NCI-H226 (cell line): Measurements from ENCODE around the gene UBE2D4.
A peak's percentile ranks its signal among the peaks of the same experiment; 100 is the strongest.
"Not testable (repeated sequence)": the region's sequence is repeated elsewhere in the genome, so short reads cannot be mapped to it uniquely, and the experiment has no call there.

ENCODE experiments used
- DNase-seq: peaks from one replicate; pipeline ENCODE4 v3.0.0-alpha.2; 2015

The UBE2D4 gene

DNA sequence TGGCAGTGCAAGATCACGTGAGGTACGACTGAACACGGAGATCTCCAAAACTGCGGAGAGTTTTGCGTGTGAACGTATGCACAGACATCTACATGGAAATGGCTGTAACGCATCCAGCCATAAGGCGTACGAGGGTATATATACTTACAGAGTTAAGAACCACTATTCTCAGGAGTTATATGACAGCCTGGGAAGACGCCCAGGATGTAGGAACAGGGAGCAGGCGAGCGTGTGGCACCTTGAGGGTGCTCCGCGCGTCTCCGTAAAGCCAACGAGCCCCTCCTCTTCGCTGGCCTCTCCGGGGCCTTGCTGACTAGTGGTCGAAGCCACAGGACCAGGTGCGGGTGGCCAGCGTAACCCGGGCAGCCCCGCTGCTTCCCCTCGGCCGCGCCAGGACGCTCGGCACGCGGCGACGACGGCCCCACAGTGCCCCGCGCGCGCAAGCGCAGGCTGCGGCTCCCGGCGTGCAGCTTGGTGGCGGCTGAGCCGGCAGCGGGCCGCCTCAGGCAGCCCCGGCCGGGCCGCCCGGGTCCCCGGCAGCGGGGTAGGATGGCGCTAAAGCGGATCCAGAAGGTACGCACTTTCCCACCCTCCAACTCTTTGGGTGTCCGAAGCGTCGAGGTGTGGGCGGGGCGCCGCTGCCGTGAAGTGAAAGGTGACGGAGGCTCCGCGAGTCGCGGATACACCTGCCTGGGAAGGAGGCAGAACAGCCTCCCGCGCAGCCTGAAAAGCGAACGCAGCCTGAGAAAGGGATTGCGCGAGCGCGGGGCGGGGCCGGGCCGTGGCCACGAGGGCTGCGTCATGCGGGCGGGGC is at the start of gene UBE2D4:
TSS of gene UBE2D4 (plus strand) at position 453 of the 814 bp plus-strand sequence. CDS start at position 550, 97 bp downstream.
- peak; percentile 86 for DNase-seq

DNA sequence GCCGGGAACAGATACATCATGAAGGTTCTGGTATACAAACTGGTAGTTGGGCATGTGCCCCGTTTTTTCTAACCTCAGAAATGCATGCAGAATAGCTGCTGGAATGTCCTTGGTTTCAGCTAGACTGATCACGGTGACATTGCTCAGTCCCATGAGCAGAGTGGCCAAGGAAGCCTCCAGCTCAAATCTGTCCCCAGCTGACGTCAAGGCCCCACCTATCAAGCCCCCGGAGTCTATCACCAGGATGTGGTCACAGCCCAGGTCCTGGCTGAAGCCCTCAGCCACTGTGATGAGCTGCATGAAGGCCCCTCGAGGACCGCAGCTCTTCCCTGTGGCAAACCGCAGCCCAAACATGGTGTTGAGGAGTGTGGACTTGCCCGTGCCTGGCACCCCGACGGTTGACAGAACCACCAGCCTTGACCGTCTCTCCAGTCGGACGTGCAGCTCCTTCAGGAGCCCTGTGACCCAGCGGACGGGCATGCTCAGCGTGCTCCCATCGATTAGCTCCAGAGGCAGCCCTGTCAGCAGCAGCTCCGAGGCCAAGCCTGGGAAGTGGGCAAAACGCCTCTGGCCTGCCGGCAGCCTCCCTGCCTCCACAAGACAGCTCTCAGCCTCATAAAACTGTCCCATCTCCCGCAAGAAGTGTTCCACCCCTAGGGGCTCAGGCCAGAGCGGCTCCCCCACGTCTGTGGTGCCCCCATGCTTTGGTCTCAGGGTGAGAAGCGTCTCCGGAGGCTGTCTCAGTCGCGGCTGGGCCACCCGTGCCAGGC is 49.1 kb upstream of the UBE2D4 start:
- no peak for DNase-seq

DNA sequence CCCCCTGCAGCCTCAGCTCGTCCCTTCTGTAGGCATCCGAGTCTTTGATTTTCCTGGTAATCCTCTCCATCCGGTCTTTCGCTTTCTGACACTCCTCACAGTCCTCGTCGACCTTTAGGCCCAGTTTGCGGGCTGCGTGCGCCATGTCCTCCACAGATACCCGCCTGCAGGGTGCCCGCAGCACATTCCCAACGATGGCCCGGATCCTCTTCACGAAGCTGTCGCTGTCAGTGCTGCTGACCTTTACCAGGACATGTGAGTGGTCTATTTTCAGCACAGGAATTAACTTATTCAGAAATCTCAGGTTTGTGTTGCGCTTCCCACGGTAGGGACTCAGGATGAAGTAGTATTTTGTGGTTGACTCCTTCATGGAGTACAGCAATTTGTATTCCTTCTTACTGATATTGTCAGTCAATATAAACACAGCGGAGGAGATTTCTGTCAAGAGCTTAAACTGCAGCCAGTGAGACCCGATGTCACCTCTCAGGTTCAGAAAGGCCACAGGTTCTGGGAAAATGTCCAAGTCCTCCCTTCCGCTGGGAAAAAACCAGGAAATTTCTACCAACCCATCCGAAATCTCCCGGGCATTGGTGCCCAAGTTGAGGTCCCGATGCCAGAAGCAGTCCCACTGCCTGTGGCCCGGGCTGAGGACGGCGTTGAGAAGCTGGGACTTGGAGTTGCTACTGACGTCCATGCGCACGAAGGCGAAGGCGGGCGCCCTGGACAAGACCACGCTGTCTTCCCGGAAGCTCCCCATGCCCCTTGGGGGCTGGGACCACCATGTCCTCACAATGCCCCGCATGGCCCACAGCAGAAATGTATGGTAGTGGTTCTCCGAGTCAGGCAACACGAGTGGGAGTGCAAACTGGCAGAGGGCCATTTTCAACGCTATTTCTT is 48.0 kb upstream of the UBE2D4 start:
- DNase-seq = no peak

DNA sequence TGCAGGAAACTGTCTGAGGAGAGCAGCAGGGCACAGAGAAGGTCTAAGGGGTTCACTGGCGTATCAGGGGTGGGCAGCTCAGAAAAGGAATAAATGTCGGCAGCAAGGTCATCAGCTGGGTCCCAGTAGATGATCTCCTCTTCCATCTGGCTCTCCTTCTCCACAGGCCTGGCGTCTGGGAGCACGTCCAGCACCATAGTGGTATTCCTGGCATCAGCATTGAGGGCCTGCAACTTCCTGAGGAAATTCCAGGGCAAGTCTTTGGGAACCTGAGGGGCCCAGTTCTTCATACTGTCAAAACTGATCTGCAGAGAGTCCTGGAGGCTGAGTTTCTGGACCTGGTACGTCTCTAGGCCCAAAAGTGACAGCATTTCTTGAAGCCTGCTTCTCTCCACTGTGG is 47.4 kb upstream of the UBE2D4 start:
- DNase-seq = peak; percentile 49

DNA sequence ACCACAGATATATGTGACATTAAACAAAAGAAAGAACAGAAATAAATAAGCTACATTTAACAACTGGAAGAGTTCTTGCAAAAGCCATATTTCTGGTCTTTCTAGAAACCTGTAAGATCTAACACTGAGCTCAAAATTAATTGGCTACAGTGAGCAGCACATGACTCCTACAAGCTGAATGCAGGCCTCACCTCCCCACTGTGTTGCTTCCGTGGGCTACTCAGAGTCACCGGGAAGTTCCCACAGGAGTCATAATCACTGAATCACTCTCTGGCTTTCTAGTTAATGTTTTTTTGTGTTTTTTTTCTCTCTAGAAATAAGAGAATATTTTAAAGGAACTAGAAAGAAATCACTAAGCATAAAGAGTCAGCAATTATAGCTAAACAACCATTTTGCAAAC is 46.8 kb upstream of the UBE2D4 start:
- DNase-seq = peak; percentile 33

DNA sequence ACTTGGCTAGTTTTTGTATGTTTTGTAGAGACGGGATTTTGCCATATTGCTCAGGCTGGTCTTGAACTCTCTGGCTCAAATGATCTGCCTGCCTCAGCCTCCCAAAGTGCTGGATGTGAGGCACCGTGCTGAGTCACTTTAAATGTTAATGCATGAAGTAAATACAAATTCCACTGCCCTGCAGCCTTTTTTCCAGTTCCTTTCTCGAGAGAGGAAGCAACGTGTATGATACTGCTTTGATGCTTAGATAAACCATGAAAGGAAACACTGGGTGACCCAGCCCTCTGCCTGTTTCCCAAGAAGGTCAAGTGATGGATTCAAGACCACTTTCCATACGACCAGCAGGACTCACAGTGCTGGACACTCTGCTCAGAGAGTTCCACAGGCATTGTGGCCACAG is 45.6 kb upstream of the UBE2D4 start:
- no peak for DNase-seq

DNA sequence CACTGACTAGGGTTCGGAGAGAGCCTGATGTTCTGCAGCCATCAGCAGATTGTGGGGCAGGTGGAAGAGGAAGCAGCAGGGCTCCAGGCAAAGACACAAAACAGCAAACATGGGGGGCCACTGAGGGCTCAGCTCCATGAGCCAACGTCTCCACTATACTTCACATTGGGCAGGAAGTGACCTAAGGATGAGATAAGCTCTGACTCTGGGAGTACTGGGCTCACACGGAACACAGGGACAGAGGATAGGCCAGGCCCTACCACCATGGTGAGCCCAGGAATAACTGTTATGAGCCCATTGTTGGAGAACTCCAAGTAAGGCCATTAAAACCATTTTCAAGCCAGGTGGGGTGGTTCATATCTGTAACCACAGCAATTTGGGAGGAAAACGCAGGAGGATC is 42.0 kb upstream of the UBE2D4 start:
- peak; percentile 55 for DNase-seq

DNA sequence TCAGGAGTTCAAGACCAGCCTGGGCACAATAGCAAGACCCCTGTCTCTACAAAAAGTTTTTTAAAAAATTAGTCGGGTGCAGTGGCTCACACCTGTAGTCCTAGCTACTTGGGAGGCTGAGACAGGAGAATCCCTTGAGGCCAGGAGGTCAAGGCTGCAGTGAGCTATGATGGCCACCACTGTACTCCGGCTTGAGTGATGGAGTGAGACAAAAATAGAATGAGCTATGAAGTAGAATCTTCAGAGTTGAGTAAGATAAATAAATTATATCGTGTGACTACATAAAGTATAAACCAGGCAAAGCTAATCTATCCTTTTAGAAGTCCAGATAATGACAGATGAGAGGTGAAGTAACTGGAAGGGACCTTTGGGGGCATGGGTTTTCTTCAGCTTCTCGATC is 41.6 kb upstream of the UBE2D4 start:
- DNase-seq = no peak

DNA sequence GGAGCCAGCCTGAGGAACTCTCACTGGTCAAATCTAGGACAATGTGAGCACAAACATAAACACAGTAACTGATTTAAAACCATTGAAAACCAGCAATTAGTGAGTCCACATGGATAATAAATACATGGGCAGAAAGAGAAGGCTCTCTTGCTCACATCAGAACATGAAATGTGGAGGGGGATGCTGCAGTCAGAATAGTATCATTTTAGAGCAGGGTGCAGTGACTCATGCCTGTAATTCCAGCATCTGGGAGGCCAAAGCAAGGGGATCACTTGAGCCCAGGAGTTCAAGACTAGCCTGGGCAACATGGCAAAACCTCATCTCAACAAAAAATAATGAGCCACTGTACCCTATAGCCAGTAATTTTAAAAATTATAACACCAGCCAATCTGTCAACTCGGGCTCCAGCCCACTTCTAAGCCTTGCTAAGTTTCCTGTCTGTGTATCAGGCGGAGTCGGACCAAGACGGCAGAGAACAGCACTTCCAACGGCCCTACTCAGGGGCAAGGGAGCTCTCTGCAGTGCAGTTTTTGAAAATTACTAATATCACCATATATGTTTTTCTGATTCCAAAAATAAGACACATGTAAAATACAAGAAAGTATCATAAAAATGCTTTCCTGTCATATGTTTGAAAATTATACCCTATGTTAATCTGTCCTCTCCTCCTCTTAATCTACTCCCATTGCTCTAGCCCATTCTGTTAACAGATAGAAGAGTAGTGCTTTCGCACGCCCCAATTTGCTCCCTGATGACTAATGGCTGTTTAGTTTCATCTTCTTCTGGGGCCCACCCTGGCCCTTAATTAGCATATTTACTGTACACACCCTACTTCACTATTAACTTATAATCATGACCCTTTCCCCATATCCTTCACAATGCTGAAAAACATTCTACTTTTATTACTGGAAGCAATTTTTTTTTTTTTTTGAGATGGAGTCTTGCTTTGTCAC is 37.0 kb upstream of the UBE2D4 start:
- no peak for DNase-seq

DNA sequence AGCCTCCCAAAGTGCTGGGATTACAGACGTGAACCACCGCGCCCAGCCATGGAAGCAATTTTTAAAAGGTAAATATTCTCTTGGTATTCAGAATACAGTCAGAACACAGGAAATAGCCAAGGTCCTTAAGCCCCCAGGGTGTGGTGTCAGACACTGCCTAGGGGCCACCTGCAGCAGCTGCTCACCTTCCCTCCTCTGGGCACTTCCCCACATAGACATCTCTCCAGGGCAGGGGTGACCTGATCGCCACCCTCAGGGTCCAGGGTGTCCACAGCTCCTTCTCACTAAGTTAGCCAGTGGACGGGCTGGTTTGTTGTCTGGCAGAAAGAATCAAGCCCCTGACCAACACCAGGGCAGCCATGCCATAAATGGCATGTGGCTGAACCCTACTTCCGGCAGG is 35.8 kb upstream of the UBE2D4 start:
- DNase-seq = no peak

DNA sequence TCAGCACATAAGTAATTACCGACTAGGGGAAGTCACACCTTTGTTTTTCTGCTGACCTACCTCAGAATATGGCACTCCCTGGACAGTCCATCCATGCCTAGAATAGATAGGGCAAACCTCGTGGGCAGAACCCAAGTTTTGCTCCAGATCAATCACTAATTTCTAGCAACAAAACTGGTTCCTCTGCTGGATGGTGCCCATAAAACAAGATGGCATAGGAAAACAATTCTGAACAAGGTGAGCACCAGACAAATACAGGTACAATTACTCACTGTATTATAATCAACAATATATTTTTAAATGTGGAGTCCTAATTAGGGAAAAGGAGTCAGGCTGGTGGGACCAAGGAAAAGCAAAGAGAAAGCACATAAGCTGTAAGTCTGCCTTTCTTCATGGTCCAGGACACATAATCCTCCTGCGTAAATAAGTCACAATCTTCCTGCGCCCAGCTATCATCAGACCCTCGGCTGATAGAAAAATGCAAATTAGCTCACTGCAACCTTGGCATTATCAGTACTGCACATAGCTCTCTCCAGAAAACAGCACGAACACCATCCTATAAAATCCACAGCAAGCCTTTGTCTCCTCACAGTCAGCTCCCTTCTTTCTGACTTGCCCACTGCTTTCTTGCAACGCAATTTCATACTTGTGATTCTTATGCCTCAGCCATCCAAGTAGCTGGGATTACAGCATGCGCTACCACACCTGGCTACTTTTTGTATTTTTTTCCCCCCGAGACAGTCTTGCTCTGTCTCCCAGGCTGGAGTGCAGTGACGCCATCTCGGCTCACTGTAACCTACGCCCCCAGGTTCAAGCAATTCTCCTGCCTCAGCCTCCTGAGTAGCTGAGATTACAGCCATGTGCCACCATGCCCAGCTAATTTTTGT is 34.9 kb upstream of the UBE2D4 start:
- no peak for DNase-seq

DNA sequence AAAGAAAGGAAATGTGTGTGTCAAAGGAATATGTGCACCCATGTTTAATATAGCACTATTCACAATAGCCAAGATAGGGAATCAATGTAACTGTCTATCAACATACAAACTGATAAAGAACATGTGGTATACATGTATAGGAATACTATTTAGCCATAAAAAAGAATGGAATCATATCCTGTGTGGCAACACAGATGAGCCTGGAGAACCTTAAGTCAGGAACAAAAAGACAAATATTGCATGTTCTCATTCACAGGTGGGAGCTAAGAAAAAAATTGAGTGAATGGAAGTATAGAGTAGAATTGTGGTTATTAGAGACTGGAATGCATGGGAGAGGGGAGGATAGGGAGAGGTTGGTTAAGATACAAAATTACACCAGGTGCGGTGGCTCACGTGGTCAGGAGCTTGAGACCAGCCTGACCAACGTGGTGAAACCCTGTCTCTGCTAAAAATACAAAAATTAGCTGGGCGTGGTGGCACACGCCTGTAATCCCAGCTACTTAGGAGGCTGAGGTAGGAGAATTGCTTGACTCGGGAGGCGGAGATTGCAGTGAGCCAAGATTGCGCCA is 30.3 kb upstream of the UBE2D4 start:
- no peak for DNase-seq

DNA sequence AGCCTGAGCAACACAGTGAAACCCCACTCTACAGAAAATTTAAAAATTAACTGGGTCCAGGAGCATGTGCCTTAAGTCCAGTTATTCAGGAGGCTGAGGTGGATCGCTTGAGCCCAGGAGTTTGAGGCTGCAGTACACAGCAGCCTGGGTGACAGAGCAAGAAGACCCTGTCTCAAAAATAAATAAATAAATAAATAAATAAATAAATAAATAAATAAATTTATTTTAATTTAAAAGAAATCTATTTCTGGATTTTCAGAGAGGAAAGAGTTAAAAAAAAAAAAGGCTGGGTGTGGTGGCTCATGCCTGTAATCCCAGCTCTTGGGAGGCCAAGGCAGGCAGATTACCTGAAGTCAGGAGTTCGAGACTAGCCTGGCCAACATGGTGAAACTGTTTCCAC is 27.7 kb upstream of the UBE2D4 start:
- DNase-seq = not testable (repeated sequence)

DNA sequence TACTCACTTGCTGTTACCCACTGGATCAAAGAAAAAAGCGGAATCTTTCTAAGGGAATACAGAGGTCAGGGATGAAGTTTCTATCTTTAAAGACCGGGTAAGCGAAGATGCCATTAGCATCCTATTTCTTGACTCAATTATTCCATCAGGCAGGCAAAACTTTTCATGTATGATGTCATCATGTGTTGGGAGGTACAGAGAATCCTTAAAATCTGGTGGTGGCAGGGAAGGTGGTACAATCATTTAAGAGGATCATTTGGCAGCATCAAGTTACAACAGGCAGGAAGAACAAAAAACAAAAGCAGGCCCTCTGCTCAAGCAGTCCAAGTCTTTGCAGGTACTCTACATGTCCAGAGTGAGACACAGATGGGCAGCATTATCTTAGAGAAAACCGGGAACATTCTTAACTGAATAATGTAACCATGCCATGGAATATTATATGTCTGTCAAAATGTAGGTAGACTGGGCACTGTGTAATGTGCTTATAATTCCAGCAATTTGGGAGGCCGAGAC is 23.6 kb upstream of the UBE2D4 start:
- DNase-seq = no peak

DNA sequence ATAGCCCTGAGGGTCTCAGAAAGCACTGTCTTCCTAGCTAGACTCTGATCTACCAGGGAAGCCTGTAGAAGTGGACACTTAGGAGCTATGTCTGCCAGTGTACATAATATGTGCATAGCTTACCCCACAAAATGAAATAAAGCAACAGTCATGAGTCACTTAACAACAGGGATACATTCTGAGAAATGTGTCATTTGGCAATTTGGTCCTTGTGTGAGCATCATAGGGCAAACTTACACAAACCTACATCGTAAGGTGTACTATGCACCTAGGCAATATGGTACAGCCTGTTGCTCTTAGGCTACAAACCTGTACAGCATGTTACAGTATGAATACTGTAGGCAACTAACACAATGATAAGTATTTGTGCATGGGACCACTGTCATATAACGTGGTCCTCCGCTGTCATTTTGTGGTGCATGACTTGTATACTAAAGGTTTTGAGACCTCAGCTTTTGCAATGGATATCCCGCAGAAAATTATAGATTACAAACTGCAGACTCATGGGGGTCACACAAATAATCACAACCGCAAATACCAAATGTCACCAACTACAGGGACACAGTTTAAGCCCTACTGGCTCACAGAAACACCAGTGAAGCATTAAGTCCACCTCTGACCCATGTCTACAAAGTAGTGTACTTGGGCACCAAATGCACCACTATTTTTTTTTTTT is 21.6 kb upstream of the UBE2D4 start:
- no peak for DNase-seq

DNA sequence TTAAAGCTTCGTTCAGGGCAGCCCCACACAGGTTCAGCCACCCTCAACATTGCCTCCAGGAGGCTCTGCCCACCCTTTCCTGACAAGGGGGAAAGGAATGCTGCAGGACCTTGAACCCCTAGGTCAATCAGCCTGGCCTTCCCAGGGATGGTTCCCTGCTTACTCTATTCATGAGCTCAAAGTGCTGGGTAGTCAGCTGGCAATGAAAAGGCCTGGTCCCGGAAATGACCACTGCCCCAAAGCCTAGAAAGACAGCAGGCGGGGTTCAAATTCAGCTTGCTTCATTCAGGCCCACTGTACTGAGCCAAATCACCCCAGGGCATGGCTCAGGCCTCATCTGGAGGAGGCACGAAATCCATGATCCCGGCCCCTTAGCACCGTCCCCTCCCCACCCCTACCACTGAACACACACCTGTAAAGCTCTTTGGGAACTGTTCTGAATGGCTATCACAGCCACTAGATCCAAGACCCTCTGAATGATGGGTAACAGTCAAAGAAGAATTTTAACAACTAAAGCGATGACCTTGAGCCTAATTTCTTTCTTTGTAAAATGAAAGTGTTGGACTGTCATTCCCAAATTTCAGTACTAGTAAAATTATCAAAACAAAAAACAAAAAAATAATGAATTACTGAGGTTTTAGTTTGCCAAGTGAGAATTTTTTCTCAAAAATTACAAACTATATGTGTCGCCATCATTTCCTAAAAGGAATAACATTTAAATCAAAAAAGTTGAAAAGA is 20.9 kb upstream of the UBE2D4 start:
- peak; percentile 47 for DNase-seq

DNA sequence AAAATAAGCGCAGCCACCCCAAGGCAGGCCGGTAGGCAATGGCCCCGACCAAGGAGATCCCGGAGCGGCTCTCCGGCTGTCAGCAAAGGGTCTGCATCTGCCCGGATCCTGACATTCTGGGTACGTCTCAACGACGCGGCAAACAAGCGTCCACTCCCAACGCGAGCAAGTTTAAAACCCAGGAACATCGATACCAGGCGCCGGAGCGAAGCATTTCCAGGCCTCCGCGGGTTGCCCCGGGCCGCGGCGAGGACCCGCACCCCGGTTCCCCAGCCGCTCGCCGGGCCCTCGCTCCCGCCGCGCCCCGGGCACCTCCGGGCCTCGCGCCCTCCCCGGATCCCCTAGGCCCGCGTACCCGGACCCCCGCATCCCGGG is 20.3 kb upstream of the UBE2D4 start:
- no peak for DNase-seq

DNA sequence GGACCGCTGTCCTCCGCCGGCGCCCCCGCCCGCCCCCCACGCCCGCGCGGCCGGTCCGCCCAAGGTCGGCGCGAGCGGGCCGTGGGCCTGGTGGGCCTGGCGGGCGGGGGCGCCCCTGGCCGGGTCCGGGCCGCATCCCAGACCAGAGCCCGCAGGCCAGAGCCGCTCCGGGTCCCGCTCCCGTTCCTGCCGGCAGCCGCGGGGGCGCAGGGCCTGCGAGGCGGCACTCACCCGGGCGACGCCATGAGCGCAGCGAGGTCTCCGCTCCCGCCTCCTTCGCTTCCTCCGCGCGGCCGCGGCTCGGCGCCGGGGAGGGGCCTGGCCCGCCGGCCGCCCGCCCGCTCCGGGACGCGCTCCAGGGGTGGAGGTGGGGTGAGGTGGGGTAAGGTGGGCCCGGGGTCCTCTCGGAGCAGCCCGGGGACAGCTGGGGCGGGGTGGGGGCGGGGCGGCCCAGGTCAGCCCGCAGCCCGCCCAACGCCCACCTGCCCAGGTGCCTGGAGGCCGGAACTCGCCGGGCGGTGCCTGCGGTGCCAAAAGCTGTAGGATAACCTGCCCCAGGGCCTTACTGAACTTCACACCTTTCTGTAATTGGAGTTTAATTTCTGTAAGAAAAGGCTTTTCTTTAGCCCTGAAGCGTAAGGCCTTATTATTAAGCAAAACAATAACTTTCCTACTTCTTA is 19.8 kb upstream of the UBE2D4 start, which contains the start of gene URGCP:
TSS of gene URGCP (minus strand) at position 266 of the 680 bp plus-strand sequence. CDS start at position 245, 21 bp downstream.
- peak; percentile 59 for DNase-seq
